ENCODE results near the gene CRADD.

The CRADD gene

DNA sequence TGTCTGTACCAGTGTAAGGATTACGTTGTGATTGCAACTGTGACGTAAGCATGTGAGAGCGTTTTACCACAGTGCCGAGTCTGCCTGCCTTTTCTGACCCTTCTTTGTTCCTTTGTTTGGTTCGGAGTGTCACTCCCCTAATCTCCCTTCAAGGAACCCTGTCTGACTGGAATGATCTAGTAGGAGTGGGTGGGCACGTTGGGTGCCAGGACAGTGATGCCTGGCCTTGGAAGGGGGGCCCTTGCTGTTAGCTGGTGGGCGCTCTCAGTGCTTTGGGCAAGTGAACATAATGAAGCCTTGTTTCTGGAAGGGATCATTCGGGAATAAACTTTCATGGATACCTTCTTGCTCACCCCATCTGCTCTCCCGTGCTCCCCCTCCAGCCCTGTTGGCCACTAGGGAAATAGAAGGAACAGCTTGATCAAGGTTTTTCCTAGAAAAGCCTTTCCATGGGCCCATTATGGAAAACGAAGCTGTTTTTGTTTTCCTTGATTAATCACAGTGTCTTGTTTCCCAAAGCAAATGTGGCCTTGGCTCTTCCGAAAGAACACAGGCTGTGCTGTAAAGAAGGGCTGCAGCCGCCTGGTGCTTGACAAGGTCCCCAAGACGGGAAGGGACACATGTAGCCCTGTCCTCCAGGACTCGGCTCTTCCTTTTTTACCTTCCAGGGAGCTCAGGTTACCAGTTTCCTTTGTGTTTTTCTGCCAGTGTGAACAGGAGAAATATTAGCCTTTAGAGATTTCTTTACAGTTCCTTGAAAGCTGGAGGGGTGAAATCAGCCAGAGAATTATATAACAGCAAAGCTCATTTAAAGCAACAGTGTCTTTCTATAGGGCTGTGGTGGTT is 215.5 kb downstream of the CRADD start:
- TF ChIP-seq, protein P1, sequence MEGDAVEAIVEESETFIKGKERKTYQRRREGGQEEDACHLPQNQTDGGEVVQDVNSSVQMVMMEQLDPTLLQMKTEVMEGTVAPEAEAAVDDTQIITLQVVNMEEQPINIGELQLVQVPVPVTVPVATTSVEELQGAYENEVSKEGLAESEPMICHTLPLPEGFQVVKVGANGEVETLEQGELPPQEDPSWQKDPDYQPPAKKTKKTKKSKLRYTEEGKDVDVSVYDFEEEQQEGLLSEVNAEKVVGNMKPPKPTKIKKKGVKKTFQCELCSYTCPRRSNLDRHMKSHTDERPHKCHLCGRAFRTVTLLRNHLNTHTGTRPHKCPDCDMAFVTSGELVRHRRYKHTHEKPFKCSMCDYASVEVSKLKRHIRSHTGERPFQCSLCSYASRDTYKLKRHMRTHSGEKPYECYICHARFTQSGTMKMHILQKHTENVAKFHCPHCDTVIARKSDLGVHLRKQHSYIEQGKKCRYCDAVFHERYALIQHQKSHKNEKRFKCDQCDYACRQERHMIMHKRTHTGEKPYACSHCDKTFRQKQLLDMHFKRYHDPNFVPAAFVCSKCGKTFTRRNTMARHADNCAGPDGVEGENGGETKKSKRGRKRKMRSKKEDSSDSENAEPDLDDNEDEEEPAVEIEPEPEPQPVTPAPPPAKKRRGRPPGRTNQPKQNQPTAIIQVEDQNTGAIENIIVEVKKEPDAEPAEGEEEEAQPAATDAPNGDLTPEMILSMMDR (IDR thresholded peaks at IDR 0.05; ENCODE audit: low read length, missing control alignments) = no peak
- no peak for DNase-seq (ENCODE audit: low read depth)
- H3K4me3 ChIP-seq (replicated peaks; ENCODE audit: low read depth, low read length) = no peak overlapping the region

DNA sequence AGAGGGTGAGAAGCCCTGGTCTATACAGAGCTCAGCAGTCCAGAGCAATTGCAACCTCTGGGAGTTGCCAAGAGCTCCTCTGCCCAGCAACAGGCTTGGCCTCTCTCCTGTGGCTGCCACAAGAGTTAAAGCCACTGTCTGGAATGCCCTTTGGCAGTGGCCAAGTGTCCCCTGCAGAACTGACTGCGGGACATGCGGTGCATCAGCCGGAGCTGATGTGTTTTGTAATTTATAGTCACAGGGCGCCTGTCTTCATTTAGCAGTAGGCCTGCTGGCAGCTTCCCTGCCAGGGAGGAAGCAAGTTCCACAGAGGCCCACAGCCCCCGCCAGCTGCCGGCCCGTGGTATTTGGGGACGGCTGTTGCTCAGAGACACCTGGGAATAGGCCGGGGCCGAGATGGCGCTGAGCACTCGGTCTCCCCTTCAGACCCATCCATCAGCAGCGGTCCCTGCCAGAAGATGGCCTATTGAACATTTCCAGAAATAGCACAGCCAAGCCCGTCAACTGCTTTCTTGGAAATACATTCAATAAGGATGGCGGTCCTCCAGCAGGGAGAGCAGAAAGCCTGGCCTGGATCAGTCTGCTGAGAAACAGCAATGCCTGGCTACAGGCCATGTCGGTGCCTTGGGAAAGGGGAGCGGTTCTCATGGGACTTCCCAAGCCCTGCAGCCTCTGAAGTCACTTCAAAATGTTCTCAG is 217.4 kb downstream of the CRADD start:
- peak; percentile 83 for DNase-seq (ENCODE audit: low read depth)
- TF ChIP-seq, protein P1 (IDR thresholded peaks at IDR 0.05; ENCODE audit: low read length, missing control alignments) = no peak
- H3K4me3 ChIP-seq (replicated peaks; ENCODE audit: low read depth, low read length) = no peak overlapping the region

DNA sequence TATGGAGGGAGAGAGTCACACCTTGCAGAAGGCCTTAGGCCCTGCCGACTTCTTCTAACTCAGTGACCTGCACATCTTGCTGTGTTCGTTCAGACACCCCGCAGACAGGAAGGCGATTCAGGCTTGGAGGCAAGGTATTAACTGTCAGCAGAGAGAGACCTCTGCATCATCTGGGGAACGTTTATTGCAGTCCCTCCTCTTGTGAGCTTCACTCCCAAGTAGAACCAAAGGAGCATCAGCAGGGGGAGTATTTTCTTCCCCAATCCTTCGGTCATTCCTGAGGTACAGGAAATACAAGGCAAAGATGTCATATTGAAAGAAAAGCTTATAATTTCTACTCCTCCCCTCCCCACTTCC is 217.9 kb downstream of the CRADD start:
- peak; percentile 56 for DNase-seq (ENCODE audit: low read depth)
- H3K4me3 ChIP-seq (replicated peaks; ENCODE audit: low read depth, low read length) = no peak overlapping the region
- TF ChIP-seq, protein P1 (IDR thresholded peaks at IDR 0.05; ENCODE audit: low read length, missing control alignments) = peak; percentile 19

DNA sequence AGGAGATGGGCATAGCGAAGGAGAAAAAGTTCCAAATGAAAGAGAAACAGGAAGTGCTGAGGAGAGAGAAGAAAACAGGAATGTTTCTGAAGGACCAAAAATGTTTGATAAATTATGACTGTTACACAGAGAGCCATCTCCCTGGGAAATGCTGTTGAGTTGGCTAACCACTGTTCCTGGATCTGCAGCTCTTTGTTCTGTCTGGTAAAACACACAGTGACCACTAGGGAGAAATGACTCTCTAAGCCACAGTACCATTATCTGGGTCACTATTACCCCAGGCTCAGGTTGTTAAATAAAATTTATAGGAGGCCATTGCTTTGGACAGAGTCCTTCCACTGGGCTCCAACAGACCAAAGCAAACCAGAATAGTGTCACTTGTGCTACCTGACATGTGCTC is 219.3 kb downstream of the CRADD start:
- TF ChIP-seq, protein P1 (IDR thresholded peaks at IDR 0.05; ENCODE audit: low read length, missing control alignments) = peak; percentile 26
- DNase-seq (ENCODE audit: low read depth) = no peak

DNA sequence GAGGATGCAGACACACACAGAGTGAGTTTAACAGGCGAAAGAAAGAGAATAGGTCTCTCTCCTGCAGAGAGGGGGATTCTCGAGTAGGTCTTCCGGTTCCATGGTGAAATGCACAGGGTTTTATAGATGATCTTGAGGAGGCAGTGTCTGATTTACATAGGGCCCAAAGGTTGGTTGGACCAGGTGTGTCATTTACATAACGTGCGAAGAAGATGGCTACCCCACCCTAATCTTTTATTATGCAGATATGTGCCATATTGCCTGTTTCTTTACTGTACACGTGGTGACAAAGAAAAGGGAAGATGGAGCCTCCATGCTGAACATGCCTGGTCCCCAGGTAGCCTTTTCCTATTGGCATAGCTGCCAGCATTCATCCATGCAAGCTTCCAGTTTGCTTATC is 219.8 kb downstream of the CRADD start:
- no peak for DNase-seq (ENCODE audit: low read depth)
- TF ChIP-seq, protein P1 (IDR thresholded peaks at IDR 0.05; ENCODE audit: low read length, missing control alignments) = no peak

More for the DNA sequence above, 219.3 kb downstream of the CRADD start:
- no peak overlapping the region for H3K4me3 ChIP-seq (replicated peaks; ENCODE audit: low read depth, low read length)

DNA sequence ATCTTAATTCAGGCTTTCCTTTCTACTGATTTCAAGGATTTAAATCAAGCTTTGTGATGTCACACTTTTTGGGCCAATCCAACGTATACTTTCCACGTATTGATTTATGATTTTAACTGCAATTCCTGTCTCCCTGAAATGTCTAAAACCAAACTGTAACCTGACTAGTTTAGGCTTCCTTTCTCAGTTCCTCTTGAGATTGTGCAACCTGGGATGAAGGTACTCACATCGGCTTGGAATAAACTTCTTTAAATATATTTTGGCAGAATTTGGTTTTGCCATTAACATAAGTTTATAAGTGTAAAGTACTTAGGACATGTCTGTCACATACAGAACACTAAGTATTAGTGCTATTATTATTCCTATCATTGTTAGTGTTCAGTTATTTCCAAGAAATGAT is 224.6 kb downstream of the CRADD start:
- no peak overlapping the region for H3K4me3 ChIP-seq (replicated peaks; ENCODE audit: low read depth, low read length)
- no peak for DNase-seq (ENCODE audit: low read depth)
- TF ChIP-seq, protein P1 (IDR thresholded peaks at IDR 0.05; ENCODE audit: low read length, missing control alignments) = no peak

More for the DNA sequence above, 219.8 kb downstream of the CRADD start:
- no peak overlapping the region for H3K4me3 ChIP-seq (replicated peaks; ENCODE audit: low read depth, low read length)
